ENCODE data around the gene SON.

The SON gene

DNA sequence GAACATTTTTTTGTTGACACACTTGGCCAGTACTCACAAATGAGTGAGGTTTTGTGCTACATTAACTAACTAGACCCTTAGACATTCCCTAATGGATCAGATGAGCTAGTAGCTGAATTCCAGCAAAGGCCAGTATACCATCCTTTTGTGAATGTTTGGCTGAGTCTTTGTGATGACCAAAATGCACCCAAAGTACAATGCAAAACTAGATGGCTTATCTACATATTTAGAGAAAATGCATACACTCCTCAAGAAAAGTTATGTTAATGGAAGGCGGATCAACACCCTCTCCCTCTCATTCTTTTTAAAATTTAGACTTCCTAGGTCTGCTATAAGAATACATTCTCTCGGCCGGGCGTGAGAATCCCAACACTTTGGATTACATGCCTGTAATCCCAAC is 31.2 kb upstream of the SON start:
- no peaks in the 10 kb centered on the region for H3K27me3 ChIP-seq (ENCODE audit: insufficient read depth, low read length)
- H3K79me1 ChIP-seq (ENCODE audit: low read length), result no peaks in the 10 kb centered on the region
- peaks cover 30 to 36% of the 10 kb centered on the region in 2 experiments for H3K36me3 ChIP-seq (ENCODE audit: control insufficient read depth in 1 of 2, insufficient read depth in 2 of 2, low read length in 2 of 2)
- DNase-seq, result no peak
- H4K12ac ChIP-seq (ENCODE audit: low read depth, low read length), result no peak overlapping the region
- no peaks in the 10 kb centered on the region for H3K4me1 ChIP-seq (ENCODE audit: control insufficient read depth in 1 of 2, insufficient read depth in 2 of 2, low read length in 2 of 2)
- WGBS (ENCODE audit: extremely low coverage, insufficient coverage, insufficient read length), result no CpG with 5 or more reads among the region's 4 CpGs
- H3K4me3 ChIP-seq (ENCODE audit: low read depth, low read length), result no peak overlapping the region
- no peak overlapping the region for H3K9ac ChIP-seq (ENCODE audit: low read length)
- no peak overlapping the region for H3K23ac ChIP-seq (ENCODE audit: low read length)
- H2AK5ac ChIP-seq (ENCODE audit: low read length), result no peak overlapping the region
- H3K14ac ChIP-seq (ENCODE audit: low read length), result no peak overlapping the region
- no peak overlapping the region for H3K4ac ChIP-seq (ENCODE audit: low read depth, low read length)
- no peak overlapping the region for H4K91ac ChIP-seq (ENCODE audit: low read depth, low read length)
- H3K18ac ChIP-seq (ENCODE audit: low read length), result no peak overlapping the region
- no peak overlapping the region for H2BK120ac ChIP-seq (ENCODE audit: insufficient read depth, low read length, poor library complexity)
- no peak overlapping the region for H2BK12ac ChIP-seq (ENCODE audit: low read length)
- H2BK5ac ChIP-seq (ENCODE audit: low read depth, low read length, poor library complexity), result no peak overlapping the region
- H4K8ac ChIP-seq (ENCODE audit: low read depth, low read length), result no peak overlapping the region
- no peak overlapping the region for H3K4me2 ChIP-seq (ENCODE audit: low read length)
- H3K79me2 ChIP-seq (ENCODE audit: control insufficient read depth, insufficient read depth, low read length, poor library complexity), result no peaks in the 10 kb centered on the region
- no peak overlapping the region for H3K27ac ChIP-seq (ENCODE audit: low read depth, low read length)
- H2AFZ ChIP-seq (ENCODE audit: insufficient read depth, low read length, poor library complexity), result no peak overlapping the region
- no peaks in the 10 kb centered on the region for H3K9me3 ChIP-seq (ENCODE audit: insufficient read depth, low read depth, low read length)

DNA sequence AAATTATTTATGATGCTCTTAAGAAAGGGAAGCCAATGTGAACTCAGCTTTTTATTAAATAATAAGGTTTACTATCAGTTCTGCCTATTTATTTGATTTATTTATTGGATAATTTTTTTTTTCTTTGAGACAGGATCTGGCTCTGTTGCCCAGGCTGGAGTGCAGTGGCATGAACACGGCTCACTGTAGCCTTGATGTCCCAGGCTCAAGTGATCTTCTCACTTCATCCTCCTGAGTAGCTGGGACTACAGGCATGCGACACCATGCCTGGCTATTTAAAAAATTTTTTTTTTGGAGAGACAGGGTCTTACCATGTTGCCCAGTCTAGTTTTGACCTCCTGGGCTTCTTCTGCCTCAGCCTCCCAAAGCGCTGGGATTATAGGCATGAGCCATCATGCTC is 30.4 kb upstream of the SON start:
- no peak overlapping the region for H3K9ac ChIP-seq (ENCODE audit: low read length)
- H3K4ac ChIP-seq (ENCODE audit: low read depth, low read length), result no peak overlapping the region
- no peak overlapping the region for H3K14ac ChIP-seq (ENCODE audit: low read length)
- H3K27me3 ChIP-seq (ENCODE audit: insufficient read depth, low read length), result no peaks in the 10 kb centered on the region
- no peaks in the 10 kb centered on the region for H3K79me1 ChIP-seq (ENCODE audit: low read length)
- no peak overlapping the region for H2BK120ac ChIP-seq (ENCODE audit: insufficient read depth, low read length, poor library complexity)
- H3K18ac ChIP-seq (ENCODE audit: low read length), result no peak overlapping the region
- DNase-seq, result no peak
- no peak overlapping the region for H3K23ac ChIP-seq (ENCODE audit: low read length)
- no peak overlapping the region for H4K8ac ChIP-seq (ENCODE audit: low read depth, low read length)
- H2AFZ ChIP-seq (ENCODE audit: insufficient read depth, low read length, poor library complexity), result no peak overlapping the region
- H3K27ac ChIP-seq (ENCODE audit: low read depth, low read length), result no peak overlapping the region
- no peaks in the 10 kb centered on the region for H3K4me1 ChIP-seq (ENCODE audit: control insufficient read depth in 1 of 2, insufficient read depth in 2 of 2, low read length in 2 of 2)
- H3K4me2 ChIP-seq (ENCODE audit: low read length), result no peak overlapping the region
- no peak overlapping the region for H2BK5ac ChIP-seq (ENCODE audit: low read depth, low read length, poor library complexity)
- H3K4me3 ChIP-seq (ENCODE audit: low read depth, low read length), result no peak overlapping the region
- no peak overlapping the region for H2BK12ac ChIP-seq (ENCODE audit: low read length)
- no peaks in the 10 kb centered on the region for H3K79me2 ChIP-seq (ENCODE audit: control insufficient read depth, insufficient read depth, low read length, poor library complexity)
- no peaks in the 10 kb centered on the region for H3K9me3 ChIP-seq (ENCODE audit: insufficient read depth, low read depth, low read length)
- H3K36me3 ChIP-seq (ENCODE audit: control insufficient read depth in 1 of 2, insufficient read depth in 2 of 2, low read length in 2 of 2), result peaks cover 30 to 42% of the 10 kb centered on the region in 2 experiments
- H4K12ac ChIP-seq (ENCODE audit: low read depth, low read length), result no peak overlapping the region
- H2AK5ac ChIP-seq (ENCODE audit: low read length), result no peak overlapping the region
- no peak overlapping the region for H4K91ac ChIP-seq (ENCODE audit: low read depth, low read length)
- WGBS (ENCODE audit: extremely low coverage, insufficient coverage, insufficient read length), result no CpG with 5 or more reads among the region's 3 CpGs

DNA sequence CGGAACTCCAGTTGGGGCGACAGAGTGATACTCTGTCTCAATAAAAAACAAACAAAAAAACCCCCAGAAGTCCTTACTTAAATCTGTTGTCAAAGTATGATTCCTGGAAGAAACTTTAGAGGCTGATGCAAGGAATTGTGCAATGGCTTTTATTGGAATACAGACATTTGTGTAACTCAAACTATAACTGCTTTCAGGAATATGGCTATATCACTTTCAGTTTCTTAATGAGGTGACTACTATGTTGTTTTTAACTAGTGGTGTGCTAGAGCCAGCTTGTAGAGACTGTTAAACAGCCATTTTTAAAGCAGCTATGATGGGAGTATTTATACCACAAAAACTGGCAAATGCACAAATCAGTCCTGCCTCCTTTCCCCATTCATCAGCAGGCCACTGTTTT is 28.6 kb upstream of the SON start:
- no peak overlapping the region for H4K91ac ChIP-seq (ENCODE audit: low read depth, low read length)
- H3K4me2 ChIP-seq (ENCODE audit: low read length), result no peak overlapping the region
- H3K23ac ChIP-seq (ENCODE audit: low read length), result no peak overlapping the region
- no peak overlapping the region for H3K14ac ChIP-seq (ENCODE audit: low read length)
- no peak overlapping the region for H2BK5ac ChIP-seq (ENCODE audit: low read depth, low read length, poor library complexity)
- H3K27ac ChIP-seq (ENCODE audit: low read depth, low read length), result no peak overlapping the region
- H3K36me3 ChIP-seq (ENCODE audit: control insufficient read depth in 1 of 2, insufficient read depth in 2 of 2, low read length in 2 of 2), result peaks cover 34 to 42% of the 10 kb centered on the region in 2 experiments
- H3K4me3 ChIP-seq (ENCODE audit: low read depth, low read length), result no peak overlapping the region
- no peak overlapping the region for H2AK5ac ChIP-seq (ENCODE audit: low read length)
- no peak for DNase-seq
- H2AFZ ChIP-seq (ENCODE audit: insufficient read depth, low read length, poor library complexity), result no peak overlapping the region
- no peaks in the 10 kb centered on the region for H3K4me1 ChIP-seq (ENCODE audit: control insufficient read depth in 1 of 2, insufficient read depth in 2 of 2, low read length in 2 of 2)
- H2BK12ac ChIP-seq (ENCODE audit: low read length), result no peak overlapping the region
- H3K4ac ChIP-seq (ENCODE audit: low read depth, low read length), result no peak overlapping the region
- no peaks in the 10 kb centered on the region for H3K27me3 ChIP-seq (ENCODE audit: insufficient read depth, low read length)
- no peaks in the 10 kb centered on the region for H3K9me3 ChIP-seq (ENCODE audit: insufficient read depth, low read depth, low read length)
- no CpG with 5 or more reads among the region's 2 CpGs for WGBS (ENCODE audit: extremely low coverage, insufficient coverage, insufficient read length)
- H4K12ac ChIP-seq (ENCODE audit: low read depth, low read length), result no peak overlapping the region
- H2BK120ac ChIP-seq (ENCODE audit: insufficient read depth, low read length, poor library complexity), result no peak overlapping the region
- no peaks in the 10 kb centered on the region for H3K79me1 ChIP-seq (ENCODE audit: low read length)
- no peak overlapping the region for H3K9ac ChIP-seq (ENCODE audit: low read length)
- no peak overlapping the region for H3K18ac ChIP-seq (ENCODE audit: low read length)
- H4K8ac ChIP-seq (ENCODE audit: low read depth, low read length), result no peak overlapping the region
- H3K79me2 ChIP-seq (ENCODE audit: control insufficient read depth, insufficient read depth, low read length, poor library complexity), result no peaks in the 10 kb centered on the region

- Histone ChIP-seq H2BK12ac (ENCODE audit: low read length) (no peak overlapping the region), H4K12ac (ENCODE audit: low read depth, low read length) (no peak overlapping the region)
Observed at GRCh38 chr21:33518899-33519298, 23.9 kb upstream of the SON start.

More at GRCh38 chr21:33518899-33519298, 23.9 kb upstream of the SON start:
- Histone ChIP-seq H2AK5ac (ENCODE audit: low read length) (no peak overlapping the region), H3K4me3 (ENCODE audit: low read depth, low read length) (no peak overlapping the region), H2BK120ac (ENCODE audit: insufficient read depth, low read length, poor library complexity) (no peak overlapping the region), H3K27ac (ENCODE audit: low read depth, low read length) (no peak overlapping the region), H3K14ac (ENCODE audit: low read length) (no peak overlapping the region), H3K18ac (ENCODE audit: low read length) (no peak overlapping the region), H2BK5ac (ENCODE audit: low read depth, low read length, poor library complexity) (no peak overlapping the region), H3K27me3 (ENCODE audit: insufficient read depth, low read length) (no peaks in the 10 kb centered on the region), H3K79me1 (ENCODE audit: low read length) (no peaks in the 10 kb centered on the region), H3K4me2 (ENCODE audit: low read length) (no peak overlapping the region), H3K4me1 (ENCODE audit: control insufficient read depth in 1 of 2, insufficient read depth in 2 of 2, low read length in 2 of 2) (no peaks in the 10 kb centered on the region), H3K9me3 (ENCODE audit: insufficient read depth, low read depth, low read length) (no peaks in the 10 kb centered on the region), H4K91ac (ENCODE audit: low read depth, low read length) (no peak overlapping the region), H3K23ac (ENCODE audit: low read length) (no peak overlapping the region), H3K79me2 (ENCODE audit: control insufficient read depth, insufficient read depth, low read length, poor library complexity) (no peaks in the 10 kb centered on the region), H3K9ac (ENCODE audit: low read length) (peak overlapping the region; percentile 46), H3K36me3 (ENCODE audit: control insufficient read depth in 1 of 2, insufficient read depth in 2 of 2, low read length in 2 of 2) (peaks cover 16 to 28% of the 10 kb centered on the region in 2 experiments), H4K8ac (ENCODE audit: low read depth, low read length) (no peak overlapping the region), H3K4ac (ENCODE audit: low read depth, low read length) (no peak overlapping the region), H2AFZ (ENCODE audit: insufficient read depth, low read length, poor library complexity) (no peak overlapping the region)
- DNase-seq, result no peak
- WGBS (ENCODE audit: extremely low coverage, insufficient coverage, insufficient read length), result no CpG with 5 or more reads among the region's 4 CpGs
